Measurements from ENCODE around the gene TMEM217. TPM values are rescaled to one million over a fixed set of nuclear protein-coding genes. Genes with fewer than 3 reads are reported as not detected.
"Not testable (repeated sequence)": the region's sequence is repeated elsewhere in the genome, so short reads cannot be mapped to it uniquely, and the experiment has no call there.

TMEM217 gene
- total RNA-seq, 2 donors from 2014 or later: 0.95 to 1.6 TPM

- peaks cover 5% of the 10 kb centered on the region for H3K4me1 Mint-ChIP-seq
- peaks cover 53% of the 10 kb centered on the region for H3K36me3 ChIP-seq (ENCODE audit: control insufficient read depth, insufficient read depth, low read length)
- H3K27me3 ChIP-seq (ENCODE audit: control insufficient read depth, insufficient read depth, low read length, poor library complexity, severe bottlenecking): no peaks in the 10 kb centered on the region
- H3K4me3 Mint-ChIP-seq: no peak overlapping the region
- peaks cover 4% of the 10 kb centered on the region for H3K4me1 ChIP-seq (ENCODE audit: control insufficient read depth, insufficient read depth, low read length)
- H3K9ac ChIP-seq (ENCODE audit: extremely low read depth, low read length, poor library complexity, severe bottlenecking): no peak overlapping the region
- no peak overlapping the region for H3K27ac Mint-ChIP-seq
- peaks cover 31% of the 10 kb centered on the region for H3K36me3 Mint-ChIP-seq (ENCODE audit: low read depth)
- peaks cover 19% of the 10 kb centered on the region for H3K9me3 ChIP-seq (ENCODE audit: control insufficient read depth, low read length)
- no peak overlapping the region for H3K4me3 ChIP-seq (ENCODE audit: low read length)
- H3K27me3 Mint-ChIP-seq (ENCODE audit: insufficient read depth): no peaks in the 10 kb centered on the region
- no peak for TF ChIP-seq CTCF (conservative IDR thresholded peaks at IDR 0.05)
- H3K27ac ChIP-seq (ENCODE audit: low read depth, low read length): no peak overlapping the region
- H3K9me3 Mint-ChIP-seq: no peaks in the 10 kb centered on the region
- no peak for DNase-seq
Observed at GRCh38 chr6:37298958-37299357, 41.0 kb upstream of the TMEM217 start.

DNA sequence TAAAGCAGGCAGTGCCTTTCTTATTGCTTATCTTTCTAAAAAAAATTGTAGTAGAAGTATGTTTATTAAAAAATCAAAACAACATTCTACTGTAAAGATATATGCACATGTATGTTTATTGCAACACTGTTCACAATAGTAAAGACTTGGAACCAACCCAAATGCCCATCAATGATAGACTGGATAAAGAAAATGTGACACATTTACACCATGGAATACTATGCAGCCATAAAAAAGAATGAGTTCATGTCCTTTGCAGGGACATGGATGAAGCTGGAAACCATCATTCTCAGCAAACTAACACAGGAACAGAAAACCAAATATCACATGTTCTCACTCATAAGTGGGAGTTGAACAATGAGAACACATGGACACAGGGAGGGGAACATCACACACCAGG lies 39.7 kb upstream of the TMEM217 start:
- H3K4me1 Mint-ChIP-seq; H3K9ac ChIP-seq (ENCODE audit: extremely low read depth, low read length, poor library complexity, severe bottlenecking); H3K27ac Mint-ChIP-seq; H3K9me3 Mint-ChIP-seq; H3K4me3 Mint-ChIP-seq; H3K27me3 Mint-ChIP-seq (ENCODE audit: insufficient read depth); H3K4me3 ChIP-seq (ENCODE audit: low read length); H3K4me1 ChIP-seq (ENCODE audit: control insufficient read depth, insufficient read depth, low read length); H3K27ac ChIP-seq (ENCODE audit: low read depth, low read length); H3K27me3 ChIP-seq (ENCODE audit: control insufficient read depth, insufficient read depth, low read length, poor library complexity, severe bottlenecking); DNase-seq: not testable (repeated sequence)
- H3K36me3 Mint-ChIP-seq (ENCODE audit: low read depth): peaks cover 40% of the 10 kb centered on the region
- peaks cover 50% of the 10 kb centered on the region for H3K36me3 ChIP-seq (ENCODE audit: control insufficient read depth, insufficient read depth, low read length)
- H3K9me3 ChIP-seq (ENCODE audit: control insufficient read depth, low read length): peaks cover 19% of the 10 kb centered on the region

- no peak overlapping the region for H3K27ac ChIP-seq (ENCODE audit: low read depth, low read length)
- no peaks in the 10 kb centered on the region for H3K4me1 ChIP-seq (ENCODE audit: control insufficient read depth, insufficient read depth, low read length)
- H3K27ac Mint-ChIP-seq: no peak overlapping the region
- no peak for DNase-seq
- no peaks in the 10 kb centered on the region for H3K27me3 ChIP-seq (ENCODE audit: control insufficient read depth, insufficient read depth, low read length, poor library complexity, severe bottlenecking)
- TF ChIP-seq CTCF (conservative IDR thresholded peaks at IDR 0.05): no peak
- H3K27me3 Mint-ChIP-seq (ENCODE audit: insufficient read depth): no peaks in the 10 kb centered on the region
- H3K9me3 ChIP-seq (ENCODE audit: control insufficient read depth, low read length): peaks cover 19% of the 10 kb centered on the region
- H3K36me3 ChIP-seq (ENCODE audit: control insufficient read depth, insufficient read depth, low read length): peaks cover 74% of the 10 kb centered on the region
- no peak overlapping the region for H3K9ac ChIP-seq (ENCODE audit: extremely low read depth, low read length, poor library complexity, severe bottlenecking)
- H3K4me3 Mint-ChIP-seq: no peak overlapping the region
- no peak overlapping the region for H3K4me3 ChIP-seq (ENCODE audit: low read length)
- no peaks in the 10 kb centered on the region for H3K4me1 Mint-ChIP-seq
- peaks cover 63% of the 10 kb centered on the region for H3K36me3 Mint-ChIP-seq (ENCODE audit: low read depth)
- H3K9me3 Mint-ChIP-seq: no peaks in the 10 kb centered on the region
Observed at GRCh38 chr6:37293426-37293825, 35.5 kb upstream of the TMEM217 start.

GRCh38 chr6:37289931-37290330 lies 32.0 kb upstream of the TMEM217 start:
- Mint-ChIP-seq H3K27ac (no peak overlapping the region), H3K4me1 (no peaks in the 10 kb centered on the region), H3K9me3 (no peaks in the 10 kb centered on the region), H3K27me3 (ENCODE audit: insufficient read depth) (no peaks in the 10 kb centered on the region), H3K36me3 (ENCODE audit: low read depth) (peaks cover 65% of the 10 kb centered on the region), H3K4me3 (no peak overlapping the region)
- TF ChIP-seq CTCF (conservative IDR thresholded peaks at IDR 0.05): no peak
- Histone ChIP-seq H3K9ac (ENCODE audit: extremely low read depth, low read length, poor library complexity, severe bottlenecking) (no peak overlapping the region), H3K9me3 (ENCODE audit: control insufficient read depth, low read length) (peaks cover 6% of the 10 kb centered on the region), H3K4me3 (ENCODE audit: low read length) (no peak overlapping the region), H3K36me3 (ENCODE audit: control insufficient read depth, insufficient read depth, low read length) (peaks cover 85% of the 10 kb centered on the region), H3K27ac (ENCODE audit: low read depth, low read length) (no peak overlapping the region), H3K27me3 (ENCODE audit: control insufficient read depth, insufficient read depth, low read length, poor library complexity, severe bottlenecking) (no peaks in the 10 kb centered on the region), H3K4me1 (ENCODE audit: control insufficient read depth, insufficient read depth, low read length) (no peaks in the 10 kb centered on the region)
- no peak for DNase-seq
- WGBS, 2 experiments (ENCODE audit: insufficient coverage in 1 of 2, insufficient read length in 1 of 2): 92 to 94% methylated on average over 3 of the region's 3 CpGs
